Panc1 (cell line): Measurements from ENCODE around the gene FGF19.

Experiments
- TF ChIP-seq, protein P1 (sequence below): fragments of 450-650 bp; IDR thresholded peaks from 2 replicates; pipeline ENCODE4 v1.5.1; 2017; ENCODE audit warnings: mild to moderate bottlenecking
- TF ChIP-seq, protein P2 (sequence below), 2 experiments: IDR thresholded peaks; 2 replicates each; pipeline ENCODE4 v1.6.1; 2011 to 2012; ENCODE audit warnings: low read depth in 2 of 2, control low read depth in 1 of 2, low read length in 1 of 2, mild to moderate bottlenecking in 1 of 2, moderate library complexity in 1 of 2; ENCODE audit not compliant: insufficient read depth in 1 of 2

DNA sequence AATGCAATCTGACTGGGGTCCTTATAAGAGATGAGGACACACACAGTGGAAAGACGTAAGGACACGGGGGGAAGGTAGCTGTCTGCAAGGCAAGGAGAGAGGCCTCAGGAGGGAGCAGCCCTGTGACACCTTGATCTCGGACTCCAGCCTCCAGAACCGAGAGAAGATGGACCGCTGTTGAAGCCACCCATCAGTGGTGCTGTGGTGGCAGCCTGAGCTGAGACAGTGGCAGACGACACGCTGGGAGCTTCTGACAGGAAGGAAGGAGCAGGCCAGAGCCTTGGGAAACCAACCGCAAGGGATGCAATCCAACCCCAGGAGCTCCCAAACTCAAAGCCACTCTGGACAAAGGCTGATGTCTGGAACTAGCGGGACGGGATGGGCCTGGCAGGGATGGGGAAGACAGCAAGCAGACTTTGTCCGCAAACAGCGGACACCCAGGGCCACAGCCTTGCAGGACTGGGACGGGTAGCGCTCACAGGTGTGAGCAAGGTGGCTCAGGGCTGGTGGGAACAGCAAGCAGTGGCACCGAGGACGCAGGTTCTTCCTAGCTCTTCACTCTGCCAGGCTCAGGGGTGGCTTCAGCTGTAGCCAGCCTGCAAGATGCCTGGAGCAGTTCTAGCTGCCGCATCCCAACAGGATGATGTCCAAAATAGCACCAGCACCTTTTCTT is 39.6 kb downstream of the FGF19 start:
- TF ChIP-seq, protein P1, sequence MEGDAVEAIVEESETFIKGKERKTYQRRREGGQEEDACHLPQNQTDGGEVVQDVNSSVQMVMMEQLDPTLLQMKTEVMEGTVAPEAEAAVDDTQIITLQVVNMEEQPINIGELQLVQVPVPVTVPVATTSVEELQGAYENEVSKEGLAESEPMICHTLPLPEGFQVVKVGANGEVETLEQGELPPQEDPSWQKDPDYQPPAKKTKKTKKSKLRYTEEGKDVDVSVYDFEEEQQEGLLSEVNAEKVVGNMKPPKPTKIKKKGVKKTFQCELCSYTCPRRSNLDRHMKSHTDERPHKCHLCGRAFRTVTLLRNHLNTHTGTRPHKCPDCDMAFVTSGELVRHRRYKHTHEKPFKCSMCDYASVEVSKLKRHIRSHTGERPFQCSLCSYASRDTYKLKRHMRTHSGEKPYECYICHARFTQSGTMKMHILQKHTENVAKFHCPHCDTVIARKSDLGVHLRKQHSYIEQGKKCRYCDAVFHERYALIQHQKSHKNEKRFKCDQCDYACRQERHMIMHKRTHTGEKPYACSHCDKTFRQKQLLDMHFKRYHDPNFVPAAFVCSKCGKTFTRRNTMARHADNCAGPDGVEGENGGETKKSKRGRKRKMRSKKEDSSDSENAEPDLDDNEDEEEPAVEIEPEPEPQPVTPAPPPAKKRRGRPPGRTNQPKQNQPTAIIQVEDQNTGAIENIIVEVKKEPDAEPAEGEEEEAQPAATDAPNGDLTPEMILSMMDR, result no peak
- TF ChIP-seq, protein P2, sequence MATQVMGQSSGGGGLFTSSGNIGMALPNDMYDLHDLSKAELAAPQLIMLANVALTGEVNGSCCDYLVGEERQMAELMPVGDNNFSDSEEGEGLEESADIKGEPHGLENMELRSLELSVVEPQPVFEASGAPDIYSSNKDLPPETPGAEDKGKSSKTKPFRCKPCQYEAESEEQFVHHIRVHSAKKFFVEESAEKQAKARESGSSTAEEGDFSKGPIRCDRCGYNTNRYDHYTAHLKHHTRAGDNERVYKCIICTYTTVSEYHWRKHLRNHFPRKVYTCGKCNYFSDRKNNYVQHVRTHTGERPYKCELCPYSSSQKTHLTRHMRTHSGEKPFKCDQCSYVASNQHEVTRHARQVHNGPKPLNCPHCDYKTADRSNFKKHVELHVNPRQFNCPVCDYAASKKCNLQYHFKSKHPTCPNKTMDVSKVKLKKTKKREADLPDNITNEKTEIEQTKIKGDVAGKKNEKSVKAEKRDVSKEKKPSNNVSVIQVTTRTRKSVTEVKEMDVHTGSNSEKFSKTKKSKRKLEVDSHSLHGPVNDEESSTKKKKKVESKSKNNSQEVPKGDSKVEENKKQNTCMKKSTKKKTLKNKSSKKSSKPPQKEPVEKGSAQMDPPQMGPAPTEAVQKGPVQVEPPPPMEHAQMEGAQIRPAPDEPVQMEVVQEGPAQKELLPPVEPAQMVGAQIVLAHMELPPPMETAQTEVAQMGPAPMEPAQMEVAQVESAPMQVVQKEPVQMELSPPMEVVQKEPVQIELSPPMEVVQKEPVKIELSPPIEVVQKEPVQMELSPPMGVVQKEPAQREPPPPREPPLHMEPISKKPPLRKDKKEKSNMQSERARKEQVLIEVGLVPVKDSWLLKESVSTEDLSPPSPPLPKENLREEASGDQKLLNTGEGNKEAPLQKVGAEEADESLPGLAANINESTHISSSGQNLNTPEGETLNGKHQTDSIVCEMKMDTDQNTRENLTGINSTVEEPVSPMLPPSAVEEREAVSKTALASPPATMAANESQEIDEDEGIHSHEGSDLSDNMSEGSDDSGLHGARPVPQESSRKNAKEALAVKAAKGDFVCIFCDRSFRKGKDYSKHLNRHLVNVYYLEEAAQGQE (IDR thresholded peaks at IDR 0.05; ENCODE audit: insufficient read depth in 1 of 2, low read depth in 2 of 2, low read length in 1 of 2), result no peak
